SK-N-SH treated with all-trans-retinoic acid at 6 μM for 48 hours (cell line): ENCODE data around the gene IFI27.

Experiments
- ARNTL ChIP-seq: fragments of 450-650 bp; formaldehyde crosslinking; IDR thresholded peaks from 2 replicates; pipeline ENCODE4 v1.5.0; 2020; ENCODE audit warnings: low read depth, mild to moderate bottlenecking, moderate library complexity, borderline replicate concordance
- BACH2 ChIP-seq: fragments of 250-450 bp; sonication (Bioruptor Pico); IDR thresholded peaks from 2 replicates; pipeline ENCODE4 v1.9.0; 2021; ENCODE audit warnings: mild to moderate bottlenecking, borderline replicate concordance
- CSDC2 ChIP-seq: fragments of 250-450 bp; sonication (Bioruptor Pico); IDR thresholded peaks from 2 replicates; pipeline ENCODE4 v1.5.0; 2020; ENCODE audit warnings: mild to moderate bottlenecking, moderate library complexity
- GLIS3 ChIP-seq: fragments of 250-450 bp; sonication (Bioruptor Pico); IDR thresholded peaks from 2 replicates; pipeline ENCODE4 v1.5.0; 2020; ENCODE audit warnings: mild to moderate bottlenecking, moderate library complexity
- ISL1 ChIP-seq: fragments of 250-450 bp; sonication (Bioruptor Pico); IDR thresholded peaks from 2 replicates; pipeline ENCODE4 v2.1.2; 2022; ENCODE audit warnings: mild to moderate bottlenecking, moderate library complexity
- RARB ChIP-seq: fragments of 250-450 bp; sonication (Bioruptor Pico); IDR thresholded peaks from 2 replicates; pipeline ENCODE4 v1.8.0; 2021; ENCODE audit warnings: mild to moderate bottlenecking, moderate library complexity
- TCF4 ChIP-seq: fragments of 250-450 bp; sonication (Bioruptor Pico); IDR thresholded peaks from 2 replicates; pipeline ENCODE4 v1.8.0; 2021; ENCODE audit warnings: mild to moderate bottlenecking, moderate library complexity, borderline replicate concordance
- TOX ChIP-seq: fragments of 250-450 bp; sonication (Bioruptor Pico); IDR thresholded peaks from 2 replicates; pipeline ENCODE4 v1.8.0; 2021; ENCODE audit warnings: mild to moderate bottlenecking, moderate library complexity, borderline replicate concordance
- ZC3H10 ChIP-seq: fragments of 250-450 bp; sonication (Bioruptor Pico); IDR thresholded peaks from 2 replicates; pipeline ENCODE4 v1.5.1; 2021; ENCODE audit warnings: mild to moderate bottlenecking, moderate library complexity
- ZFP3 ChIP-seq: fragments of 250-450 bp; sonication (Bioruptor Pico); IDR thresholded peaks from 2 replicates; pipeline ENCODE4 v1.5.0; 2020; ENCODE audit warnings: mild to moderate bottlenecking, moderate library complexity
- ZNF8 ChIP-seq: fragments of 450-650 bp; formaldehyde crosslinking; IDR thresholded peaks from 2 replicates; pipeline ENCODE4 v1.5.0; 2020; ENCODE audit warnings: mild to moderate bottlenecking, moderate library complexity
- TF ChIP-seq, protein P1 (sequence below): fragments of 250-450 bp; sonication (Bioruptor Pico); IDR thresholded peaks from 2 replicates; pipeline ENCODE4 v1.8.0; 2020; ENCODE audit warnings: mild to moderate bottlenecking, moderate library complexity, borderline replicate concordance
- TF ChIP-seq, protein P2 (sequence below): fragments of 250-450 bp; sonication (Bioruptor Pico); IDR thresholded peaks from 2 replicates; pipeline ENCODE4 v1.5.0; 2020; ENCODE audit warnings: mild to moderate bottlenecking, moderate library complexity
- TF ChIP-seq, protein P3 (sequence below): fragments of 250-450 bp; sonication (Bioruptor Pico); IDR thresholded peaks from 2 replicates; pipeline ENCODE4 v1.5.1; 2020; ENCODE audit warnings: low read depth, mild to moderate bottlenecking, moderate library complexity

DNA sequence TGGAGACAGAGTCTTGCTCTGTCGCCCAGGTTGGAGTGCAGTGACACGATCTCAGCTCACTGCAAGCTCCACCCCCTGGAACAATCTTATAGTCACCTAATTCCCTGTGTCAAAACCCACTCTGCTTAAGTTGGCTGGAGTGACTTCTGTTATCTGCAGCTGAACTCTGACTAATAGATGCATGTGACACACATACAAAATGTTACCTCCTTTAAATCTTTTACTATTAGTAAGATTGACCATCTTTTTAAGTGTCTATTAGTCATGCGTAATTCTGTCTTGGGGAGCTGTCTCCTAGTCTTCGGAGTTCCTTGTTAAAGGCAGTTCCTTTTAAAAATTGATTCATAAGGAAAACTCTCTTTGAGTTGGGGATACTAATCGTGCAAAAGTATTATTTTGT, 22.0 kb upstream of the IFI27 start:
- TF ChIP-seq ZFP3 (CRISPR knock-in tag), result no peak
- TF ChIP-seq, protein P1, sequence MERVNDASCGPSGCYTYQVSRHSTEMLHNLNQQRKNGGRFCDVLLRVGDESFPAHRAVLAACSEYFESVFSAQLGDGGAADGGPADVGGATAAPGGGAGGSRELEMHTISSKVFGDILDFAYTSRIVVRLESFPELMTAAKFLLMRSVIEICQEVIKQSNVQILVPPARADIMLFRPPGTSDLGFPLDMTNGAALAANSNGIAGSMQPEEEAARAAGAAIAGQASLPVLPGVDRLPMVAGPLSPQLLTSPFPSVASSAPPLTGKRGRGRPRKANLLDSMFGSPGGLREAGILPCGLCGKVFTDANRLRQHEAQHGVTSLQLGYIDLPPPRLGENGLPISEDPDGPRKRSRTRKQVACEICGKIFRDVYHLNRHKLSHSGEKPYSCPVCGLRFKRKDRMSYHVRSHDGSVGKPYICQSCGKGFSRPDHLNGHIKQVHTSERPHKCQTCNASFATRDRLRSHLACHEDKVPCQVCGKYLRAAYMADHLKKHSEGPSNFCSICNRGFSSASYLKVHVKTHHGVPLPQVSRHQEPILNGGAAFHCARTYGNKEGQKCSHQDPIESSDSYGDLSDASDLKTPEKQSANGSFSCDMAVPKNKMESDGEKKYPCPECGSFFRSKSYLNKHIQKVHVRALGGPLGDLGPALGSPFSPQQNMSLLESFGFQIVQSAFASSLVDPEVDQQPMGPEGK (CRISPR knock-in tag), result no peak
- no peak for TF ChIP-seq CSDC2 (CRISPR knock-in tag)
- TF ChIP-seq, protein P2, sequence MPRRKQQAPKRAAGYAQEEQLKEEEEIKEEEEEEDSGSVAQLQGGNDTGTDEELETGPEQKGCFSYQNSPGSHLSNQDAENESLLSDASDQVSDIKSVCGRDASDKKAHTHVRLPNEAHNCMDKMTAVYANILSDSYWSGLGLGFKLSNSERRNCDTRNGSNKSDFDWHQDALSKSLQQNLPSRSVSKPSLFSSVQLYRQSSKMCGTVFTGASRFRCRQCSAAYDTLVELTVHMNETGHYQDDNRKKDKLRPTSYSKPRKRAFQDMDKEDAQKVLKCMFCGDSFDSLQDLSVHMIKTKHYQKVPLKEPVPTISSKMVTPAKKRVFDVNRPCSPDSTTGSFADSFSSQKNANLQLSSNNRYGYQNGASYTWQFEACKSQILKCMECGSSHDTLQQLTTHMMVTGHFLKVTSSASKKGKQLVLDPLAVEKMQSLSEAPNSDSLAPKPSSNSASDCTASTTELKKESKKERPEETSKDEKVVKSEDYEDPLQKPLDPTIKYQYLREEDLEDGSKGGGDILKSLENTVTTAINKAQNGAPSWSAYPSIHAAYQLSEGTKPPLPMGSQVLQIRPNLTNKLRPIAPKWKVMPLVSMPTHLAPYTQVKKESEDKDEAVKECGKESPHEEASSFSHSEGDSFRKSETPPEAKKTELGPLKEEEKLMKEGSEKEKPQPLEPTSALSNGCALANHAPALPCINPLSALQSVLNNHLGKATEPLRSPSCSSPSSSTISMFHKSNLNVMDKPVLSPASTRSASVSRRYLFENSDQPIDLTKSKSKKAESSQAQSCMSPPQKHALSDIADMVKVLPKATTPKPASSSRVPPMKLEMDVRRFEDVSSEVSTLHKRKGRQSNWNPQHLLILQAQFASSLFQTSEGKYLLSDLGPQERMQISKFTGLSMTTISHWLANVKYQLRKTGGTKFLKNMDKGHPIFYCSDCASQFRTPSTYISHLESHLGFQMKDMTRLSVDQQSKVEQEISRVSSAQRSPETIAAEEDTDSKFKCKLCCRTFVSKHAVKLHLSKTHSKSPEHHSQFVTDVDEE (CRISPR knock-in tag), result no peak
- no peak for TF ChIP-seq ISL1 (CRISPR knock-in tag)
- no peak for TF ChIP-seq TOX (CRISPR knock-in tag)
- no peak for TF ChIP-seq TCF4 (CRISPR knock-in tag)
- no peak for TF ChIP-seq ARNTL (CRISPR knock-in tag)
- TF ChIP-seq ZNF8 (CRISPR knock-in tag), result no peak
- TF ChIP-seq, protein P3, sequence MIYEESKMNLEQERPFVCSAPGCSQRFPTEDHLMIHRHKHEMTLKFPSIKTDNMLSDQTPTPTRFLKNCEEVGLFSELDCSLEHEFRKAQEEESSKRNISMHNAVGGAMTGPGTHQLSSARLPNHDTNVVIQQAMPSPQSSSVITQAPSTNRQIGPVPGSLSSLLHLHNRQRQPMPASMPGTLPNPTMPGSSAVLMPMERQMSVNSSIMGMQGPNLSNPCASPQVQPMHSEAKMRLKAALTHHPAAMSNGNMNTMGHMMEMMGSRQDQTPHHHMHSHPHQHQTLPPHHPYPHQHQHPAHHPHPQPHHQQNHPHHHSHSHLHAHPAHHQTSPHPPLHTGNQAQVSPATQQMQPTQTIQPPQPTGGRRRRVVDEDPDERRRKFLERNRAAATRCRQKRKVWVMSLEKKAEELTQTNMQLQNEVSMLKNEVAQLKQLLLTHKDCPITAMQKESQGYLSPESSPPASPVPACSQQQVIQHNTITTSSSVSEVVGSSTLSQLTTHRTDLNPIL (CRISPR knock-in tag), result no peak
- TF ChIP-seq RARB (CRISPR knock-in tag), result no peak
- TF ChIP-seq ZC3H10 (CRISPR knock-in tag), result no peak
- TF ChIP-seq GLIS3 (CRISPR knock-in tag), result no peak
- no peak for TF ChIP-seq BACH2 (CRISPR knock-in tag)
